ENCODE measurements around the gene TOP2A.
"Not testable (repeated sequence)": the region's sequence is repeated elsewhere in the genome, so short reads cannot be mapped to it uniquely, and the experiment has no call there.

TOP2A gene

GRCh38 chr17:40376541-40376940 is 41.2 kb downstream of the TOP2A start:
- DNase-seq (ENCODE audit: low read depth): not testable (repeated sequence)

GRCh38 chr17:40375786-40376185 is 41.9 kb downstream of the TOP2A start:
- not testable (repeated sequence) for DNase-seq (ENCODE audit: low read depth)

DNA sequence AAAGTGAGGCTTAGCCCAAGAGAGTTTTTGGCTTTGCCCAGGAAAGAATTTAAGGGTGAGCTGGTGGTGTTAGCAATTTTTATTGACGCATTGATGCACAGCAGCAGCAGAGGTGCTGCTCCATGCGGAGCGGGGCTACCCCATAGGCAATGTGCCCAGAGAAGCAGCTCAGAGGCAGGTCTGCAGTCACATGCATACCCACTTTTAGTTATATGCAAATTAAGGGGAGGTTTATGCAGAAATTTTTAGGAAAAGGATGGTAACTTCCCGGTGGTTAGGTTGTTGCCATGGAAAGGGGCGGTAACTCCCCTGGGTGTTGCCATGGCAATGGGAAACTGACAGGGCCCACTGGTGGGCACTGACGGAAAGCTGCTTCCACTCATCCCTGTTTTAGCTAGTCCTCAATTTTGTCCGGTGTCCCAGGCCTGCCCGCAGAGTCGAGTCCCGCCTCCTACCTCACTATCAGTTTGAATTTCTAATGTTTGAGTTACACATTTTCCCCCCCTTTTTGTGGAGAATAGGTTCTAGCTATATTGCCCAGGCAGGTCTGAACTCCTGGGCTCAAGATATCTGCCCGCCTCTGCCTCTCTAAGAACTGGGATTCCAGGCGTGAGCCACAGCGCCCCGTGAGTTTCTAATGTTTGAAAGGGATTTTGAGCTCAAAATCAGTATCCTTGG is 42.7 kb downstream of the TOP2A start:
- no peak for DNase-seq (ENCODE audit: low read depth)

DNA sequence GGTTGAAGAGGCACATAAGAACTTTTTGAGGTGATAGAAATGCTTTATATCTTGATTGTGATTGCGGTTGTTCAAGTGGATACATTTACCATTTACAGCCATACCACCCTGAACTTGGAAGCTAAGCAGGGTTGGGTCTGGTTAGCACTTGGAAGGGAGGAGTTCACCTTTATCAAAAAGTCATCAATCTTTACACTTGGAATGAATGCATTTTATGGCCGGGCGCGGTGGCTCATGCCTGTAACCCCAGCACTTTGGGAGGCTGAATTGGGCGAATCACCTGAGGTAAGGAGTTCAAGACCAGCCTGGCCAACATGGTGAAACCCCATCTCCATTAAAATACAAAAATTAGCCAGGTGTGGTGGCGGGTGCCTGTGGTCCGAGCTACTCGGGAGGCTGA is 43.7 kb downstream of the TOP2A start:
- no peak for DNase-seq (ENCODE audit: low read depth)

DNA sequence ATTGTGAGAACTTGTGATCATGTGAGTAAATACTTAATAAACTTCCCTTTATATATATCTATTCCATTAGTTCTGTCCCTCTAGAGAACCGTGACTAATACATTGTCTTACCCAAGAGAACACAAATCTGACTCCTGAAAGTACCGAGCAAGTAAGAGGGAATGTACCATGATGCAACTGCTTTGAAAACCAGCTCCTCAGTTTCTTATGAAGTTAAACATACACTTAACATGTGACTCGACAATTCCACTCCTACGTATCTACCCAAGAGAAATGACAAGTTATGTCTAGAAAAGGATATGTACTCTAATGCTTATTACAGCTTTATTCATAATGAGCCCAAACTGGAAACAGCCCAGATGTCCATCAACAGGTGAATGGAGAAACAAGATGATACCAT is 44.4 kb downstream of the TOP2A start:
- DNase-seq (ENCODE audit: low read depth): no peak

- not testable (repeated sequence) for DNase-seq (ENCODE audit: low read depth)
These were observed 45.1 kb downstream of the TOP2A start for GRCh38 chr17:40372644-40373043.

- DNase-seq (ENCODE audit: low read depth): no peak
These were observed 45.7 kb downstream of the TOP2A start for GRCh38 chr17:40372031-40372430.

DNA sequence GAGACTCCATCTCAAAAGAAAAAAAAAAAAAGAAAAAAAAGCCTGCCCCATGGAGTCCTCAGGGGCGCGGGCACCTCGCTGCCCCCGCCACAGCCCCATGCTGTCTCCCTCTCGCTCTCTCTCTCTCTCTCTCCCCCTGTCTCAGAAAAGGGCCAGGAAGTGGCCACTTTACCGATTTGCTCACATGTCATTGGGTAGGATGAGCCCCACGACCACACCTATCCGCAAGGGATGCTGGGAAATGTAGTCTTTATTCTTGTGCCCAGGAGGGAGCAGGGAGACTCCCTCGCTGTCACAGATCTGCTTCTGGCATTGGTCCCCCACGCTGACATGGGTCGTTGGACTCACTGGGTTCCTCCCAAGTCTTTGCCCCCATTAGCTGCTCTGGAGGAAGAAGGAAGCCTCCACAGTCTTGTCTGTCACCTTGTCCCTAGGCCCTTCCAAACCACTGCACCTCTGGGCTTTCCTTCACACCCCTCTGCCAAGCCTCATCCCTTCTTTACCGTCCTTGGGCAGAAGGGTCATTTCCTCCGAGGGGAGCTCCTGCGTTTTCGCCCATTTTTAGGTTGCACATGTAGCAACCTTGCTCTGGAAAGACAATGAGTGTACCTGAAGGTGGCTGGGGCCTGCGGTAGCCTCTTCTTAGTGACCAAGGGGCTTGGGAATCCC is 46.3 kb downstream of the TOP2A start:
- DNase-seq (ENCODE audit: low read depth): no peak

DNA sequence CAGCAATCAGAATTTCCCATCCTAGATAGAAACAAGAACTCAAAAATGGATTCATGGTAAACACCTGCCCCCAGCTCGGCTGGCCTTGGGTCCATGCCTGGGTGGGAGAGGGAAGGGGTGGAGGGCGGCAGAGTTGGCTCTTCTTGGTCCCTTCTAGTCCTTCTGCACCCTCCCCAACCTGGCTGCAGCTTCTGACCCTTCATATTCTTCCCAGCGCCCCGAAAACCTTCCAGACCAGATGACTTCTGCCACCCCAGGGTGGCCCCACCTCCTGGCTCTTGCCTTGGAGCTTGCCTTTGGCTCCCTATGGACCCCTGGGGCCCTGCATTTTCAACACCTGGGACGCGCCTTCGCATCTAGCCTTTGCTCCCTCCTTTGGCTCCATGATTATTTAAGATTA is 47.8 kb downstream of the TOP2A start:
- no peak for DNase-seq (ENCODE audit: low read depth)

- DNase-seq (ENCODE audit: low read depth): not testable (repeated sequence)
These were observed 50.0 kb downstream of the TOP2A start for GRCh38 chr17:40367728-40368127.

DNA sequence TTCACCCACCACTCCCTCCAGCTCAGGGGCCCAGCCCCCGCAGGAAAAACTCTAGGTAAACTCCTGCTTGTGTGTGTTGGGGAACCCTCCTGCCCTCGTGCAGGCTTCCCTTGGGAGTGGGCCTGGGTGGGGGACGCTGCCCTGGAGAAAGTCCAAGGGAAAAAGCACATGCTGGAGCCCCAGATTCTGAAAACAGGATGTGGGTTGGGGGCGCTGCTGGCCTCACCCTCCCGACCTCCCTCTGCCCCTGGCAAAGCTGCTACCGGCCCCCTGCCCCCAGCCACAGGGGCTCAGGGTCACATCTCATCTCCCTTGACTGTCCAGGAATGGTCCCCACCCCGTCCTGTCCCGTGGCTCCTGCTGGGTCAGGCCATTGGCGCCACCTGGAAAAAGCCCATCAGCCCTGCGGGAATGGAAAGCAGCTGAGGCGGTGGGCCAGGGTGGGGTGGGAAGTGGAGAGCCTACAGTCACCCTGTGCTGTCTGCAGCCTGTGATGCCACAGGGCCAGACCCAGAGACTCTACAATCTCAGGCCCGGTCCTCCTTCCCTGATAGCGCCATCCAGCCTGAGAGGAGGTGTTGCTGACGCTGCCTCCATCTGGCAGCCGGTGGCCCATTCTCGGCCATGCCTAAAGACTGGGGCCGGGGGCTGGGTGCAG is 50.7 kb downstream of the TOP2A start:
- DNase-seq (ENCODE audit: low read depth): no peak

GRCh38 chr17:40366076-40366860 is 51.4 kb downstream of the TOP2A start:
- DNase-seq (ENCODE audit: low read depth): no peak

- no peak for DNase-seq (ENCODE audit: low read depth)
These were observed 52.8 kb downstream of the TOP2A start for GRCh38 chr17:40364906-40365305.

DNA sequence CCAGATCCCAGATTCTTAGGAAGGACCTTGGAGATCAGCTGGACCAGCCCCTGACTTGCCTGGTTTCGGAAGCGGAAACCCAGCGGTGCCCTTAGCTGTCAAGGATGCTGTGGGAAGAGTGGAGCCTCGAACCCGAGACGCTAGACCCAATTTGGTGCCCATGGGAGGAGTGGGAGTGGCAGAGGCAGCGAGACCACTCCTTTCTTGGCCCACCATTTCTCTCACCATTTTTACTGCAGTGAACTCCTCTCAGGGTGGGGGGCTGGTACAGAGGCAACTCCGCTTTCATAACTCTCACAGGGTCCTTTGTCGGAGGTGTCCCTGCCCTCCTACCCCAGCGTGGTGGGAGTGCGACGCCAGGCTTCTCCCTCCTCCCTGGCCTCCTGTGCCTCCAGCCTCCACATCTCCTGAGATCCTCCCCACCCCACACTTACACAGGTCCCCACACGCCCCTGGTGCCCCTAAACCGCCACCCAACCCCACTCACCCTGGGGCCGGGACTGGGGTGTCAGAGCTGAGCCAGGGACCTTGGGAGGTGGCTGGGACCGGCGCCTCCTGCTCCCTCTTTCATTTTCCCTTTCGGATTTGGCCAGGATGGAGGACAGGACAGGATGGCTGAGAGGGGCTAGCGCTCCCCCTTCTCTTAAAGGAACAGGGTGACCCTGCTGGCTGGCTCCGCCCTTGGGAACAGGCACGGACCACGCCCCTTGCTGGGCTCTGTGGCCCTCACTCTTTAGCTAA is 53.4 kb downstream of the TOP2A start, which contains the start of gene GJD3:
Gene GJD3 (minus strand): TSS at position 617 of the 741 bp plus-strand sequence. CDS start 922 bp downstream, outside the sequence.
- no peak for DNase-seq (ENCODE audit: low read depth)

DNA sequence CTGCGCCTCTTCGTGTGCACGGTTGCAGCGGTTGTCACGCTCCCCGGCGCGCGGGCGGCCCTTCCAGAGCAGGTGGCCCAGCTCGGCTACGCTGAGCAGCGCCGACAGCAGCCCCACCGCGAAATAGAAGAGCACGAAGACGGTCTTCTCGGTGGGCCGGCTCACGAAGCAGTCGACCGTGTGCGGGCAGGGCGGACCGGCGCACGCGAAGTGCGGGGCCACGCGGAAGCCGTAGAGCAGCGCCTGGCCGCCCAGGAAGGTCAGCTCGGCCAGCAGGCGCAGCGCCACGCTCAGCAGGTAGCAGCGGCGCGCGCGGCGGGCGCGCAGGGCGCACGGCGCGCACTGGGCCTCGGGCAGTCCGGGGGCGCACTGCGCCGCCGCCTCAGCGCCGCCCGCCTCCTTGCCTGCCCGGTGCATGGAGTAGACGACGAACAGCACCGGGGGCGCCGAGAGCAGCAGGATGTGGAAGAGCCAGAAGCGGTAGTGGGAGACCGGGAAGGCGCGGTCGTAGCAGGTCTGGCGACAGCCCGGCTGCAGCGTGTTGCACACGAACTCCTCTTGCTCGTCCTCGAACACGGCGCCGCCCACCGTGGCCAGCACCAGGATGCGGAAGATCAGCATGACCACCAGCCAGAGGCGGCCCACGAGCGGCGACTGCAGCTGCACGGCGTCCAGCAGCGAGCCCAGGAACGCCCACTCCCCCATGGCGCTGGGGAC is 54.4 kb downstream of the TOP2A start:
- DNase-seq (ENCODE audit: low read depth): no peak

DNA sequence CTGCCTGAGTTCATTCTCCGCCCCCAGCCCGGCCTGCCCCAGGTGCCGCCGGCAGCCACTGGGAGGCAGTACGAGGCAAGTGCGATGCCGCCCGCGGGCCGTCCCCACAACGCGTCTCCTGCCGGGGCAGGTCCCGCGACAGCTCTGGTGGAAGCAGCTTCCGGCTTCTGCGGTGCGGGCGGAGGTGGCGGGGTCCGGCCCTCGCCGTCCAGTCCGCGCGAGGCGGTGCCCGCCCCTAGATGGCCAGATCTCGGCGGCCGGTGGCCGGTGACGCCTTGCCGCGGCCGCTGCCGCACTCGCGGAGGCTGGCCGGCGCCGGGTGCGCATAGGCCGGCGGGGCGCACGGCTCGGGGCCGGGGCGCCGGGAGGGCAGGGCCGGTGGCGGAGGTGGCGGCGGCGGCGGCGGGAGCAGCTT is 55.0 kb downstream of the TOP2A start:
- DNase-seq (ENCODE audit: low read depth): peak; percentile 73

DNA sequence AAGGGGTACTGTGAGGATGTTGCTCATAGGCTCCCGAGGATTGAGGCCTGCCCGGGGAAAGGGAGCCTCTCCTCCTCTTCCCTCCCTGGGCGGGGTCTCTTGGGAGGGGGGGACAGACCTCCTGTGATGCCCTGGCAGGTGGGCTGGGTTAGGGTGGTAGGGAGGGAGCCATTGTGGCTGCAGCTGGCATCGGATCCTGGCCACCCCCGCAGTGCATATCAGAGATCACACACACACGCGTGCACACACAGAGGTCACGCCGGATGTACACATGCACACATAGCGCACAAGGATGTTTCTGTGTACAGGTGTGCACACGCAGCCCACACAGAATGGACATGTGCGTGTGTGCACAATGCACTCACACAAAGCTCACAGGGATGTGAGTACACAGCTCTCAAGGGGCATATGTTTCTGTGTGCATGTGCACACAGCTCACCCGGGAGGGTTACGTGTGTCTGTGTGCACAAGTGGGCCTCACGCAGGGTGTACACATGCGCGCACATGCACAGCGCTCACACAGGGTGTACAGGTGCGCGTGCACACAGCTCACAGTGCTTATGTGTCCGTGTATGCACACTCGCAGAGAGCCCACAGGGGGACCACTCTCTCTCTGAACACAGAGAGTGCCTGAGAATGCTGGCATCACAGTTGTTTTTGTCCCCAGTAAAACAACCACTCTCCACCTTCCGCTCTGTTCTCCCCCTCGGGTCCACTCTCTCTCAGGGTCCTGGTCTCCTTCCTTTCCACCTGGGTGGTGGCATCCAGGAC is 55.6 kb downstream of the TOP2A start:
- DNase-seq (ENCODE audit: low read depth): no peak

- DNase-seq (ENCODE audit: low read depth): no peak
These were observed 56.4 kb downstream of the TOP2A start for GRCh38 chr17:40361063-40361924.

DNA sequence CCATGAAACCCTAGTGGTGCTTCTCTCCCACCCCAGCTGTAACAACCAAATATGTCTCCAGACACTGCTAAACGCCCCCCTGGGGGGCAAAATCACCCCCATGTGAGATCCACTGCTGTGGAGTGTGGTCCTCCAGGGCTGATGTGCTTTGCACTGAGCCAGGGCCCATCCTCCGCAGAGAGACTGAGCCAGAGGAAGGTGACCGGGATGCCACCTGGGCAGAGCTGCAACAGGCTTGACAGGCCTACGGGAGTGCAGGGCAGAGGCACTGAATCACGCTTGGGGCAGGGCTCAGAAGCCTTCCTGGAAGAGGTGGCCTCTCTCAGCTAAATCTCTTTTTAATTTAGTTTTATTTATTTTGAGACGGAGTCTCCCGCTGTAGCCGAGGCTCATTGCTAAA is 57.6 kb downstream of the TOP2A start:
- no peak for DNase-seq (ENCODE audit: low read depth)

Measured in stimulated activated CD8-positive, alpha-beta memory T cell treated with anti-CD3 and anti-CD28 coated beads, Interleukin-4, amount 100 ng/mL, for 24 hours (primary cell).